Measurements from ENCODE around the gene SLC6A12.

DNA sequence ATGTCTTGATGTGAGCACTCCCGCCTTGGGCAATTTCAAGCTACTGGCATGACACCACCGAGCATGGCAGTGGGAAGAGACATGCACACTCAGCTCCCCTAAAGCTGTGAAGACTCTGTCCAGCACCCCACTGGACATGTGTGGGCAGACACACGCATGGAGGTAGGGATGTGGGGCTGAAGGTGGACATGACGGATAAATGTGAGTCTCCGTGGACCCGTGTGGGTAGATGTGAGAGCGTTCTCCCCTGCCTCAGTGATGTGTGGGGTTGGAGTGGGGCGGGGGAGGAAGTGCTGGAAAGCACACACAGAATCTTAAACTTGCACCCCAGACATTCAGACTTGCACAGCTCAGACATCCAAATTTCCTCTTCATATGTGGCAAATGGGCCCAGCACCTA, 12.6 kb downstream of the SLC6A12 start:
- TF ChIP-seq, protein P1, sequence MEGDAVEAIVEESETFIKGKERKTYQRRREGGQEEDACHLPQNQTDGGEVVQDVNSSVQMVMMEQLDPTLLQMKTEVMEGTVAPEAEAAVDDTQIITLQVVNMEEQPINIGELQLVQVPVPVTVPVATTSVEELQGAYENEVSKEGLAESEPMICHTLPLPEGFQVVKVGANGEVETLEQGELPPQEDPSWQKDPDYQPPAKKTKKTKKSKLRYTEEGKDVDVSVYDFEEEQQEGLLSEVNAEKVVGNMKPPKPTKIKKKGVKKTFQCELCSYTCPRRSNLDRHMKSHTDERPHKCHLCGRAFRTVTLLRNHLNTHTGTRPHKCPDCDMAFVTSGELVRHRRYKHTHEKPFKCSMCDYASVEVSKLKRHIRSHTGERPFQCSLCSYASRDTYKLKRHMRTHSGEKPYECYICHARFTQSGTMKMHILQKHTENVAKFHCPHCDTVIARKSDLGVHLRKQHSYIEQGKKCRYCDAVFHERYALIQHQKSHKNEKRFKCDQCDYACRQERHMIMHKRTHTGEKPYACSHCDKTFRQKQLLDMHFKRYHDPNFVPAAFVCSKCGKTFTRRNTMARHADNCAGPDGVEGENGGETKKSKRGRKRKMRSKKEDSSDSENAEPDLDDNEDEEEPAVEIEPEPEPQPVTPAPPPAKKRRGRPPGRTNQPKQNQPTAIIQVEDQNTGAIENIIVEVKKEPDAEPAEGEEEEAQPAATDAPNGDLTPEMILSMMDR (IDR thresholded peaks at IDR 0.05) = no peak
- TF ChIP-seq ZFX (IDR thresholded peaks at IDR 0.05; ENCODE audit: borderline replicate concordance) = no peak

Data from 22Rv1 (cell line).